OCI-LY1 (cell line): Measurements from ENCODE around the gene TMEM178A.

ENCODE experiments used
- H2AFZ ChIP-seq: fragments of 200-600 bp; sonication (generic), shearing (Covaris generic); 2 replicates; pipeline ENCODE4 v1.6.0; 2014; ENCODE audit warnings: antibody characterized with exemption, mild to moderate bottlenecking, low read length
- H3F3A ChIP-seq: fragments of 200-600 bp; sonication (generic), shearing (Covaris generic); 2 replicates; pipeline ENCODE4 v1.6.0; 2014; ENCODE audit warnings: mild to moderate bottlenecking, antibody characterized with exemption, low read length, moderate library complexity; ENCODE audit not compliant: insufficient read depth
- H3K27ac ChIP-seq: fragments of 200-600 bp; sonication (generic); 2 replicates; pipeline ENCODE4 v1.5.1; 2014; ENCODE audit warnings: low read length, mixed run types, mild to moderate bottlenecking, low read depth; ENCODE audit not compliant: poor library complexity, severe bottlenecking
- H3K27me3 ChIP-seq: fragments of 200-600 bp; sonication (generic); 2 replicates; pipeline ENCODE4 v1.6.0; 2014; ENCODE audit warnings: antibody characterized with exemption, mild to moderate bottlenecking, low read length, moderate library complexity; ENCODE audit not compliant: insufficient read depth
- H3K36me3 ChIP-seq: fragments of 200-600 bp; sonication (generic); 2 replicates; pipeline ENCODE4 v1.6.1; 2014; ENCODE audit warnings: mild to moderate bottlenecking, antibody characterized with exemption, low read length, moderate library complexity, mixed read lengths; ENCODE audit not compliant: insufficient read depth
- H3K4me1 ChIP-seq: fragments of 200-600 bp; sonication (generic); 2 replicates; pipeline ENCODE4 v1.5.1; 2014; ENCODE audit warnings: mild to moderate bottlenecking, low read length, moderate library complexity; ENCODE audit not compliant: insufficient read depth, severe bottlenecking
- H3K4me2 ChIP-seq: fragments of 200-600 bp; sonication (generic), shearing (Covaris generic); 2 replicates; pipeline ENCODE4 v1.6.1; 2014; ENCODE audit warnings: low read length
- H3K4me3 ChIP-seq: fragments of 200-600 bp; sonication (generic); 2 replicates; pipeline ENCODE4 v1.5.1; 2014; ENCODE audit warnings: low read length, low read depth, mild to moderate bottlenecking, mixed read lengths; ENCODE audit not compliant: poor library complexity, severe bottlenecking
- H3K79me2 ChIP-seq: fragments of 200-600 bp; shearing (Covaris generic); 2 replicates; pipeline ENCODE4 v1.6.1; 2016; ENCODE audit warnings: mixed run types, low read length, mixed read lengths; ENCODE audit not compliant: insufficient read depth
- H3K9ac ChIP-seq: fragments of 200-600 bp; sonication (generic), shearing (Covaris generic); 2 replicates; pipeline ENCODE4 v1.6.1; 2014; ENCODE audit warnings: mild to moderate bottlenecking, low read length, mixed read lengths
- H3K9me2 ChIP-seq: fragments of 200-600 bp; sonication (generic), shearing (Covaris generic); 2 replicates; pipeline ENCODE4 v1.6.1; 2014; ENCODE audit warnings: low read depth, mild to moderate bottlenecking, low read length, mixed read lengths
- H3K9me3 ChIP-seq: fragments of 200-600 bp; shearing (Covaris generic); 2 replicates; pipeline ENCODE4 v1.6.1; 2014; ENCODE audit warnings: low read length, mixed read lengths
- H4K20me1 ChIP-seq: fragments of 200-600 bp; sonication (generic), shearing (Covaris generic); 2 replicates; pipeline ENCODE4 v1.6.0; 2016; ENCODE audit warnings: mild to moderate bottlenecking, low read length; ENCODE audit not compliant: insufficient read depth
- CTCF ChIP-seq: fragments of 200-600 bp; sonication (generic), shearing (Covaris generic); IDR thresholded peaks from 2 replicates; pipeline ENCODE4 v1.5.1; 2017; ENCODE audit warnings: mild to moderate bottlenecking, antibody characterized with exemption, low read length, moderate library complexity, mixed read lengths
- EZH2 ChIP-seq: fragments of 200-600 bp; sonication (generic), shearing (Covaris generic); IDR thresholded peaks from 2 replicates; pipeline ENCODE4 v1.8.0; 2017; ENCODE audit warnings: borderline replicate concordance, mixed run types, mild to moderate bottlenecking, antibody characterized with exemption, low read length, moderate library complexity, mixed read lengths

The TMEM178A gene

DNA sequence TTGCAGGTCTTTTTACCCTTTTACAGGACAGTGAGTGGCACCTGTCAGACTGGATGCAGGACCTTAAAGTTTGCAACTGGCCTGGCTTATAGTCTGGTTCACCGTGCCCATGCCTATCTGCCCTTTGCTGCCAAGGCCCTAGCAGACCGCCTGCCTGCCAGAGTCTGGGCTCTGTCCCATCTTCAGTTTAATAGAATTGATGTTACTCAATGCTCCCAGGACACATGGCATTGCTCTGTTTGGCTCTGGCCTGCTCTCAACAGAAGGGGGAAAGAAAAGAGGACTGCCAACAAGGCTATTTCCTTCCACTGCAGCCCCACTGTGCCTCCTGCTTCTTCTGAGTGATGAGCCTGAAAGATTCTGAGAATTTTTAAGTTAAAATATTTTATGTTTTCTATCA lies 25.6 kb upstream of the TMEM178A start:
- Histone ChIP-seq H3K27ac (no peak overlapping the region), H3K9me2 (no peaks in the 10 kb centered on the region), H3K36me3 (no peaks in the 10 kb centered on the region), H2AFZ (no peak overlapping the region), H3F3A (no peaks in the 10 kb centered on the region), H3K4me1 (no peaks in the 10 kb centered on the region), H3K4me3 (no peak overlapping the region), H4K20me1 (no peaks in the 10 kb centered on the region), H3K4me2 (no peak overlapping the region), H3K27me3 (no peaks in the 10 kb centered on the region), H3K79me2 (no peaks in the 10 kb centered on the region), H3K9me3 (no peaks in the 10 kb centered on the region), H3K9ac (no peak overlapping the region)
- TF ChIP-seq EZH2 (no peak), CTCF (no peak)

DNA sequence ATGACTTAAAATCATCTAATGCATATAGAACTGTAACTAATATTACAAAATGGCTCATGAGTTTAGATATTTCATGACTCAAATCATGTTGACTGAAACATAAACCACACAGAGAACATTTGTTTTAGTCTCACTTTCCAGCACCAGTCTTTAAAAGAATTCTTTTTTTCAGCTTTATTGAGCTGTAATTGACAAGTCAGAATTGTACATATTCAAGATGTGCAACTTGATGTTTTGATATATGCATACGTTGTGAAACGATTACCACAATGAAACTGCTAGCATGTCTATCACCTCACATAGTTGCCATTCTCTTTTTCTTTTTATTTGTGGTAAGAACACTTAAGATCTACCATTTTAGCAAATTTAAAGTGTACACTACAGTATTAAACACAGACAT lies 25.0 kb upstream of the TMEM178A start:
- H3K27me3 ChIP-seq = no peaks in the 10 kb centered on the region
- no peaks in the 10 kb centered on the region for H3K9me3 ChIP-seq
- no peaks in the 10 kb centered on the region for H3F3A ChIP-seq
- no peak overlapping the region for H3K9ac ChIP-seq
- H3K4me1 ChIP-seq = no peaks in the 10 kb centered on the region
- no peaks in the 10 kb centered on the region for H3K79me2 ChIP-seq
- no peaks in the 10 kb centered on the region for H3K36me3 ChIP-seq
- no peak overlapping the region for H2AFZ ChIP-seq
- TF ChIP-seq CTCF (no peak), EZH2 (no peak)
- no peaks in the 10 kb centered on the region for H3K9me2 ChIP-seq
- no peak overlapping the region for H3K27ac ChIP-seq
- no peak overlapping the region for H3K4me2 ChIP-seq
- no peaks in the 10 kb centered on the region for H4K20me1 ChIP-seq
- H3K4me3 ChIP-seq = no peak overlapping the region

DNA sequence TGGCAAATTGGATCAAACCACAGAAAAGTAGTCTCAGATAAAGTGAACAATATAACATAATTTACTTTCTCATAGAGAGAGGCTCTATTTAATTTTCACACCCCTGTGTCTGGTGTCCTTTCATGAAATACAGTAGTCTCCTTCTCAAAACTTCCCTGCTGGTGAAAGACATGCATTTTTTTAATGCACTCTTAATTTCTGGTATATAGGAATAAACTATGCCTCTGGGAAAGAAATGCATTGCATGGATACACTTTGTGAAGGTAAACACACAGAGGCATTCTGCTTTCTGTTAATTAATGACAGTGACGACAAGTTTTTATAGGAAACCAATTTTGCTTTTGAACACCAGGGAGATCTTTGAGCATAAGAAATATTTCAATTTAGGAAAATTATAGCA lies 24.1 kb upstream of the TMEM178A start:
- Histone ChIP-seq H3K9ac (no peak overlapping the region), H3K4me3 (no peak overlapping the region), H3K4me2 (no peak overlapping the region), H3K36me3 (no peaks in the 10 kb centered on the region), H4K20me1 (no peaks in the 10 kb centered on the region), H3K79me2 (no peaks in the 10 kb centered on the region), H3K27ac (no peak overlapping the region), H3K9me2 (no peaks in the 10 kb centered on the region), H3K9me3 (no peaks in the 10 kb centered on the region), H3K27me3 (no peaks in the 10 kb centered on the region), H3F3A (no peaks in the 10 kb centered on the region), H3K4me1 (no peaks in the 10 kb centered on the region), H2AFZ (no peak overlapping the region)
- no peak for TF ChIP-seq EZH2
- TF ChIP-seq CTCF = no peak
